Retinal pigment epithelial cell (primary cell): ENCODE measurements around the gene LRRC47.

Source experiments
- DNase-seq: peaks from one replicate; pipeline ENCODE4 v3.0.0-alpha.2; 2010; ENCODE audit warnings: low read depth
- H3K4me3 ChIP-seq: 2 replicates; pipeline ENCODE4 v1.5.1; 2011; ENCODE audit warnings: mild to moderate bottlenecking, low read length, control low read depth, moderate library complexity
- TF ChIP-seq, protein P1 (sequence below): conservative IDR thresholded peaks from 2 replicates; pipeline ENCODE4 v1.5.1; 2011; ENCODE audit warnings: low read depth, low read length, control low read depth, inconsistent platforms

The LRRC47 gene

GRCh38 chr1:3785045-3785444, 11.3 kb downstream of the LRRC47 start:
- no peak for DNase-seq
- TF ChIP-seq, protein P1, sequence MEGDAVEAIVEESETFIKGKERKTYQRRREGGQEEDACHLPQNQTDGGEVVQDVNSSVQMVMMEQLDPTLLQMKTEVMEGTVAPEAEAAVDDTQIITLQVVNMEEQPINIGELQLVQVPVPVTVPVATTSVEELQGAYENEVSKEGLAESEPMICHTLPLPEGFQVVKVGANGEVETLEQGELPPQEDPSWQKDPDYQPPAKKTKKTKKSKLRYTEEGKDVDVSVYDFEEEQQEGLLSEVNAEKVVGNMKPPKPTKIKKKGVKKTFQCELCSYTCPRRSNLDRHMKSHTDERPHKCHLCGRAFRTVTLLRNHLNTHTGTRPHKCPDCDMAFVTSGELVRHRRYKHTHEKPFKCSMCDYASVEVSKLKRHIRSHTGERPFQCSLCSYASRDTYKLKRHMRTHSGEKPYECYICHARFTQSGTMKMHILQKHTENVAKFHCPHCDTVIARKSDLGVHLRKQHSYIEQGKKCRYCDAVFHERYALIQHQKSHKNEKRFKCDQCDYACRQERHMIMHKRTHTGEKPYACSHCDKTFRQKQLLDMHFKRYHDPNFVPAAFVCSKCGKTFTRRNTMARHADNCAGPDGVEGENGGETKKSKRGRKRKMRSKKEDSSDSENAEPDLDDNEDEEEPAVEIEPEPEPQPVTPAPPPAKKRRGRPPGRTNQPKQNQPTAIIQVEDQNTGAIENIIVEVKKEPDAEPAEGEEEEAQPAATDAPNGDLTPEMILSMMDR: no peak

GRCh38 chr1:3783651-3784474, 12.4 kb downstream of the LRRC47 start:
- H3K4me3 ChIP-seq: no peak overlapping the region
- no peak for DNase-seq
- TF ChIP-seq, protein P1: no peak

More at GRCh38 chr1:3785045-3785444, 11.3 kb downstream of the LRRC47 start:
- H3K4me3 ChIP-seq: no peak overlapping the region

GRCh38 chr1:3780901-3781300, 15.4 kb downstream of the LRRC47 start:
- TF ChIP-seq, protein P1: no peak
- H3K4me3 ChIP-seq: no peak overlapping the region
- DNase-seq: no peak

GRCh38 chr1:3779912-3780416, 16.3 kb downstream of the LRRC47 start:
- no peak overlapping the region for H3K4me3 ChIP-seq
- TF ChIP-seq, protein P1: no peak
- DNase-seq: no peak

GRCh38 chr1:3779265-3779911, 16.9 kb downstream of the LRRC47 start:
- H3K4me3 ChIP-seq: no peak overlapping the region
- TF ChIP-seq, protein P1: no peak
- DNase-seq: no peak

DNA sequence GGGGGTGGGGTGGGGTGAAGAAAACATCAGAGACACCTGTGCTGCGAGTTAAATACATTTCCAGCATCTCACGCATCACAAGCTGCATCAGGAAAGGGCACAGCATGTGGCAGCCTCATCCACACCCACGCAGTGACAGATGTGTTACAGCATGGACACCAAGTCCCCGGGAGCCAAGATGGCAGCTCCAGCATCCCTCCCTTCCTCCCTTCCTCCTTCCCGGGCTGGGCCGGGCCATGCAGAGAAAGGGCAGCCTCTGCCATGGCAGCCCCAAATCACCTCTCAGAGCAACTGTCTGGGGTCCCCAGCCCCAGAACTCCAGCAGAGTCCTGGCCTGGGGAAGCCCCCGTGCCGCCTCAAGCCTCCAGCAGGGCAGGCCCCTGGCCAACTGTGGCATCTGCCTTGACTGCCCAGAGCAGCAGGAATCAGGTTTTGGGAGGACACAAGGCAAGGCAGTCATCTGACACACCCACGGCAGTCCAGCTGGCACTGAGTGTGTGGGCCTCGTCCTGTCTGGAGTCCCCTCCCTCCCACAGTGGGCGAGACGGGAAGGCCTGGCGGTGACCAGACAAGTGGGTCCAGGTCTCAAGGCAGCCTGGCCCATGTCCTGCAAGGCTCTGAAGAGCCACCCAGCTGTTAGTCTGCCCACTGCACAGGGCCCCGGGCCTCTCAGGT, 17.6 kb downstream of the LRRC47 start:
- DNase-seq: no peak
- TF ChIP-seq, protein P1: no peak
- no peak overlapping the region for H3K4me3 ChIP-seq
